ENCODE data around the gene TFF2. TPM values are rescaled to one million over a fixed set of nuclear protein-coding genes. Genes with fewer than 3 reads are reported as not detected.

TFF2 gene
- polyA plus RNA-seq, 1 of the 3 experiments (the other 2 are of a cell fraction): not detected

DNA sequence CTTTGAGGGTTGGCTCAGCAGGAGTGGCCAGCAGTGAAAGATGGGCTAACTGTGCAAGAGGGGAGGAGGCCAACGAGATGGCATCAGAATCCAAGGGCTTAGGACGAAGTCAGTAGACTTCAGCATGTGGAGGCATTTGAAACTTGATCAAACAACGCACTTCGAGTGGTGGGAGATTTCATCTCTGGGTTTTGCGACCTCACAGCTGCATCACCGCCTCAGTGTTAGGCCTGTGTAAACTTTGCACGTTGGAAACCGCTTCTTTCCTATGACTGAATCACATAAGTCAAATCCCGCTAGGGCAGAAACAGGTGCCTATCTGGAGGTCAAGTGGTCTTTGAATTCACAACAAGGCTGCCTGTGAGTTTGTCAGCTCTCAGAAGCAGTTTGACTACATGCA, 53.4 kb downstream of the TFF2 start:
- WGBS (ENCODE audit: low lambda C conversion rate): 49% methylated on average over 9 of the region's 9 CpGs
- Histone ChIP-seq H3K9me2 (no peaks in the 10 kb centered on the region), H3K4me3 (ENCODE audit: low read depth in 2 of 2, low read length in 1 of 2) (no peak overlapping the region), H3F3A (replicated peaks; ENCODE audit: insufficient read depth) (no peaks in the 10 kb centered on the region), H4K20me1 (ENCODE audit: insufficient read depth) (no peaks in the 10 kb centered on the region), H3K36me3 (replicated peaks in 1 of 2; ENCODE audit: control insufficient read depth in 1 of 2, insufficient read depth in 2 of 2, low read length in 1 of 2) (no peaks in the 10 kb centered on the region), H3K27ac (ENCODE audit: low read depth in 2 of 2, low read length in 1 of 2) (no peak overlapping the region), H3K9ac (no peak overlapping the region), H3K4me1 (ENCODE audit: control insufficient read depth in 1 of 2, insufficient read depth in 2 of 2, low read depth in 1 of 2, low read length in 1 of 2) (peaks cover 0 to 8% of the 10 kb centered on the region in 2 experiments; a peak in 1 of 4 replicates), H3K27me3 (ENCODE audit: insufficient read depth) (no peaks in the 10 kb centered on the region), H3K4me2 (no peak overlapping the region), H3K9me3 (no peaks in the 10 kb centered on the region), H3K79me2 (ENCODE audit: insufficient read depth) (no peaks in the 10 kb centered on the region), H2AFZ (ENCODE audit: low read depth) (no peak overlapping the region)
- POLR2A ChIA-PET: no interaction called here
- CTCF ChIA-PET: interaction anchor here (1.0 to 3.0 kb wide), 3 partner anchors 12 to 38 kb away, joined by 3 to 10 read pairs (median 4); no protein-coding TSS in a partner anchor
- TF ChIP-seq, protein P1, sequence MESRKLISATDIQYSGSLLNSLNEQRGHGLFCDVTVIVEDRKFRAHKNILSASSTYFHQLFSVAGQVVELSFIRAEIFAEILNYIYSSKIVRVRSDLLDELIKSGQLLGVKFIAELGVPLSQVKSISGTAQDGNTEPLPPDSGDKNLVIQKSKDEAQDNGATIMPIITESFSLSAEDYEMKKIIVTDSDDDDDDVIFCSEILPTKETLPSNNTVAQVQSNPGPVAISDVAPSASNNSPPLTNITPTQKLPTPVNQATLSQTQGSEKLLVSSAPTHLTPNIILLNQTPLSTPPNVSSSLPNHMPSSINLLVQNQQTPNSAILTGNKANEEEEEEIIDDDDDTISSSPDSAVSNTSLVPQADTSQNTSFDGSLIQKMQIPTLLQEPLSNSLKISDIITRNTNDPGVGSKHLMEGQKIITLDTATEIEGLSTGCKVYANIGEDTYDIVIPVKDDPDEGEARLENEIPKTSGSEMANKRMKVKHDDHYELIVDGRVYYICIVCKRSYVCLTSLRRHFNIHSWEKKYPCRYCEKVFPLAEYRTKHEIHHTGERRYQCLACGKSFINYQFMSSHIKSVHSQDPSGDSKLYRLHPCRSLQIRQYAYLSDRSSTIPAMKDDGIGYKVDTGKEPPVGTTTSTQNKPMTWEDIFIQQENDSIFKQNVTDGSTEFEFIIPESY (IDR thresholded peaks at IDR 0.05; ENCODE audit: borderline replicate concordance, low read depth): no peak
- TF ChIP-seq, protein P2, sequence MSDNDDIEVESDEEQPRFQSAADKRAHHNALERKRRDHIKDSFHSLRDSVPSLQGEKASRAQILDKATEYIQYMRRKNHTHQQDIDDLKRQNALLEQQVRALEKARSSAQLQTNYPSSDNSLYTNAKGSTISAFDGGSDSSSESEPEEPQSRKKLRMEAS (IDR thresholded peaks at IDR 0.05; ENCODE audit: low read depth): no peak
- no peak for TF ChIP-seq NFIC (IDR thresholded peaks at IDR 0.05; ENCODE audit: borderline replicate concordance)
- no peak for TF ChIP-seq RFX5 (IDR thresholded peaks at IDR 0.05; ENCODE audit: low read length)
- no peak for TF ChIP-seq POLR2AphosphoS5 (IDR thresholded peaks at IDR 0.05; ENCODE audit: low read depth, low read length)
- no peak for TF ChIP-seq MEF2A (IDR thresholded peaks at IDR 0.05; ENCODE audit: borderline replicate concordance, low read depth)
- DNase-seq: no peak

DNA sequence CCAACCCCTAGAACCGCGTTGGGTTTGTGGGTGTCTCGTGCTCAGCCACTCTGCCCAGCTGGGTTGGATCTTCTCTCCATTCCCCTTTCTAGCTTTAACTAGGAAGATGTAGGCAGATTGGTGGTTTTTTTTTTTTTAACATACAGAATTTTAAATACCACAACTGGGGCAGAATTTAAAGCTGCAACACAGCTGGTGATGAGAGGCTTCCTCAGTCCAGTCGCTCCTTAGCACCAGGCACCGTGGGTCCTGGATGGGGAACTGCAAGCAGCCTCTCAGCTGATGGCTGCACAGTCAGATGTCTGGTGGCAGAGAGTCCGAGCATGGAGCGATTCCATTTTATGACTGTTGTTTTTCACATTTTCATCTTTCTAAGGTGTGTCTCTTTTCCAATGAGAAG, 54.3 kb downstream of the TFF2 start:
- no peak for DNase-seq
- no peaks in the 10 kb centered on the region for H4K20me1 ChIP-seq (ENCODE audit: insufficient read depth)
- ChIA-PET POLR2A (no interaction called here), CTCF (interaction anchor here (1.0 to 3.0 kb wide), 4 partner anchors 12 to 37 kb away, joined by 3 to 10 read pairs (median 4); no protein-coding TSS in a partner anchor)
- TF ChIP-seq GABPA (IDR thresholded peaks at IDR 0.05; ENCODE audit: low read depth) (no peak), TEAD4 (IDR thresholded peaks at IDR 0.05; ENCODE audit: borderline replicate concordance, insufficient read depth) (no peak)
- H3K4me3 ChIP-seq (ENCODE audit: low read depth in 2 of 2, low read length in 1 of 2): no peak overlapping the region
- no peaks in the 10 kb centered on the region for H3K27me3 ChIP-seq (ENCODE audit: insufficient read depth)
- 48% methylated on average over 7 of the region's 7 CpGs for WGBS (ENCODE audit: low lambda C conversion rate)
- no peaks in the 10 kb centered on the region for H3K36me3 ChIP-seq (replicated peaks in 1 of 2; ENCODE audit: control insufficient read depth in 1 of 2, insufficient read depth in 2 of 2, low read length in 1 of 2)
- H3K79me2 ChIP-seq (ENCODE audit: insufficient read depth): no peaks in the 10 kb centered on the region
- H3K9me3 ChIP-seq: no peaks in the 10 kb centered on the region
- no peaks in the 10 kb centered on the region for H3K9me2 ChIP-seq
- no peak overlapping the region for H2AFZ ChIP-seq (ENCODE audit: low read depth)
- no peak overlapping the region for H3K9ac ChIP-seq
- H3K4me1 ChIP-seq (ENCODE audit: control insufficient read depth in 1 of 2, insufficient read depth in 2 of 2, low read depth in 1 of 2, low read length in 1 of 2): no peaks in the 10 kb centered on the region
- no peak overlapping the region for H3K4me2 ChIP-seq
- no peaks in the 10 kb centered on the region for H3F3A ChIP-seq (replicated peaks; ENCODE audit: insufficient read depth)
- no peak overlapping the region for H3K27ac ChIP-seq (ENCODE audit: low read depth in 2 of 2, low read length in 1 of 2)

Other genes starting within 250 kb of the TFF2 start
- gene ABCG1, start 131.9 kb downstream of the TFF2 start, polyA plus RNA-seq (2012; rRNA removed): 0.07 and 0.11 TPM in 2 replicates
- gene TFF3, start 35.6 kb downstream of the TFF2 start, polyA plus RNA-seq (2012; rRNA removed): not detected in 2 replicates
- gene TFF1, start 15.5 kb upstream of the TFF2 start, polyA plus RNA-seq (2012; rRNA removed): not detected in 2 replicates
- gene TMPRSS3, start 45.1 kb upstream of the TFF2 start, polyA plus RNA-seq (2012; rRNA removed): not detected in 2 replicates
- gene UBASH3A, start 52.9 kb upstream of the TFF2 start, polyA plus RNA-seq (2012; rRNA removed): not detected in 2 replicates
- 0.97 and 1.1 TPM in 2 replicates for gene RSPH1, start 145.2 kb upstream of the TFF2 start, polyA plus RNA-seq (2012; rRNA removed)
- gene SLC37A1, start 162.9 kb upstream of the TFF2 start, polyA plus RNA-seq (2012; rRNA removed): 1.6 and 2.8 TPM in 2 replicates

All from SK-N-SH (cell line).